Astrocyte (in vitro differentiated cells and primary cell): Measurements from ENCODE around the gene VAPA.

Experiments used
- CTCF ChIP-seq: IDR thresholded peaks from 2 replicates; pipeline ENCODE4 v1.5.1; 2011; ENCODE audit warnings: low read depth, mild to moderate bottlenecking, inconsistent platforms, low read length, moderate library complexity; ENCODE audit not compliant: insufficient read depth
- EZH2 ChIP-seq: IDR thresholded peaks from 2 replicates; pipeline ENCODE4 v1.6.1; 2012; ENCODE audit warnings: mild to moderate bottlenecking, low read length, inconsistent platforms; ENCODE audit not compliant: insufficient read depth

GRCh38 chr18:9965711-9966624 is 52.2 kb downstream of the VAPA start:
- TF ChIP-seq CTCF, result no peak
- no peak for TF ChIP-seq EZH2
